ENCODE data around the gene ODC1. TPM values are rescaled to one million over a fixed set of nuclear protein-coding genes. Genes with fewer than 3 reads are reported as not detected.

The ODC1 gene
- total RNA-seq, 1 experiment from 2014 or later: 231 TPM

- peaks cover 5 to 14% of the 10 kb centered on the region in 2 experiments; a peak in 2 of 4 replicates for H3K36me3 ChIP-seq (ENCODE audit: control insufficient read depth in 1 of 2, insufficient read depth in 2 of 2, low read length in 2 of 2)
- H3K79me2 ChIP-seq (ENCODE audit: insufficient read depth, low read length): no peaks in the 10 kb centered on the region
- no peak overlapping the region for H3K4me2 ChIP-seq (ENCODE audit: low read length)
- TF ChIP-seq EGR1 (IDR thresholded peaks at IDR 0.05; ENCODE audit: low read depth) (no peak), JUND (IDR thresholded peaks at IDR 0.05) (no peak), REST (IDR thresholded peaks at IDR 0.05; ENCODE audit: low read depth) (no peak), YY1 (IDR thresholded peaks at IDR 0.05; ENCODE audit: extremely low read depth, insufficient replicate concordance, low read depth, low read length) (no peak), POLR2A (IDR thresholded peaks at IDR 0.05; ENCODE audit: borderline replicate concordance, extremely low read depth, insufficient read depth, insufficient read length) (no peak), CEBPB (IDR thresholded peaks at IDR 0.05; ENCODE audit: low read depth) (no peak), ZBTB33 (IDR thresholded peaks at IDR 0.05; ENCODE audit: extremely low read depth, insufficient replicate concordance, low read length) (no peak), SIN3A (IDR thresholded peaks at IDR 0.05; ENCODE audit: low read depth) (no peak), MAX (IDR thresholded peaks at IDR 0.05) (no peak)
- no peak overlapping the region for H3K9ac ChIP-seq (ENCODE audit: low read length)
- no peaks in the 10 kb centered on the region for H3K4me1 ChIP-seq (ENCODE audit: control insufficient read depth in 1 of 2, insufficient read depth in 2 of 2, low read length in 2 of 2)
- RAD21 ChIA-PET (ENCODE audit: low non-redundant PET in 1 of 2, low total read pairs in 2 of 2, uncharacterized antibody in 2 of 2, unreplicated experiment in 2 of 2): no interaction called here
- H3K4me3 ChIP-seq (replicated peaks in 1 of 2; ENCODE audit: low read depth in 1 of 2, low read length in 2 of 2): no peak overlapping the region
- no peak overlapping the region for H2AFZ ChIP-seq (ENCODE audit: low read depth, low read length, poor library complexity, severe bottlenecking)
- no peak for DNase-seq (ENCODE audit: low read depth, low spot score)
- POLR2A ChIA-PET: no interaction called here
- H3K27ac ChIP-seq (ENCODE audit: low read depth, low read length): no peak overlapping the region
- no peaks in the 10 kb centered on the region for H3K9me3 ChIP-seq (ENCODE audit: control insufficient read depth in 1 of 2, insufficient read depth in 1 of 2, low read depth in 1 of 2, low read length in 2 of 2)
- H4K20me1 ChIP-seq (ENCODE audit: insufficient read depth): no peaks in the 10 kb centered on the region
- no TSS peak for BruUV-seq (replicated peaks)
- H3K27me3 ChIP-seq (ENCODE audit: insufficient read depth, low read length): no peaks in the 10 kb centered on the region
- no peak for ATAC-seq
- CTCF ChIA-PET: interaction anchor here (1.3 to 2.1 kb wide), 2 partner anchors 17 to 353 kb away, joined by 3 to 7 read pairs; no protein-coding TSS in a partner anchor
- H3K9me2 ChIP-seq (ENCODE audit: insufficient read depth): no peaks in the 10 kb centered on the region
- intact Hi-C loops (cut with micrococcal nuclease): no loop called here
Observed at GRCh38 chr2:10425699-10426098, 22.4 kb downstream of the ODC1 start.
